CD4-positive, alpha-beta T cell treated with Interleukin-4 for 4 hours (primary cell): Measurements from ENCODE around the gene PEAK3.

Experiments
- DNase-seq: peaks from one replicate; pipeline ENCODE4 v3.0.0-alpha.2; 2020

PEAK3 gene

DNA sequence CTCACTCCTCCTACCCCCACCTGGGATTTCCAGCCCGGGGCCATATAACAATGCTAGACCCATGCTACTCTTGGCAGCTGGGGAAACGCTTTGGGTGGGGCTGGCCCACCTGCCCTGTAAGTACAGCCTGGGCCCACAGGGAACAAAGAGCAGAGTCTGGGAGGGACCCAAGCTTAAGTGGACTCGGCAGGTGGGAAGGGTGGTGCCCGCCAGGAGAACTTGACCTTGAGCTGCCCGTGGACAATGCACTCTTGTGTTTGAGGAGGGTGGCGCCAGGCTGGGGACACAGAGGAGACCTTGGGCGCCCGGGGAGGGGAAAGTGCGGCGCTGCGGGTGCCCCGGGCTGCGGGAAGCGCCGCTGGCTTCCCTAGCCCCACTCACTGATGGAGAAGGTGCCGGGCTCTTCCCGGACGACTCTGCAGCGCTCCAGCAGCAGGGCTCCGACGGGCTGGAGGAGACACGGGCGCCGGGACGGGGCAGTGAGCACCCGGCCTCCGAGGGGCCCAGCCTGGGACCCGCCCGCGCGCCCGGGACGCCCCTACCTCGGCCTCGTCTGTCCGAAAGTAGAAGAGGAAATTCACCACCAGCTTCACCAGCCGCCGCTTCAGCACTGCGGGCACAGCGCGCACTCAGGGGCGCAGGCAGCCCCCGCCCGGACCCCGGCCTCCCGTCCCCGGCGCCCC, 46.5 kb downstream of the PEAK3 start:
- no peak for DNase-seq

DNA sequence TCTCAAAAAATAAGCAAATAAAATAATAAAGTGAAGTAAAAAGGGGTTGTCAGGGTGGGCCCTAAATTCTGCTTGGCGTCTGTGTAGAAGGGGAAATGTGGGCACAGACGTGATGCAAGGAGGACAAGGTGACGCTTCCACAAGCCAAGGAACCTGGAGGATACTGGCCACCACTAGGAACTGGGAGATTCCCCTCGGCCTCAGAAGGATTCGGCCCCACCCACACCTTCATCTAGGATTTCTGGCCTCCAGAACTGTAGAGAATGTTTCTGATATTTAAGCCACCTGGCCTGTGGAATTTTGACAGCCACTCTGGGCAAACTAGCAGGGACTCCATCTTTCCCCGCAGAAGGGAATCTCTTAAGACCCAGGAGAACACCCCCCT, 47.0 kb downstream of the PEAK3 start:
- DNase-seq, result no peak

DNA sequence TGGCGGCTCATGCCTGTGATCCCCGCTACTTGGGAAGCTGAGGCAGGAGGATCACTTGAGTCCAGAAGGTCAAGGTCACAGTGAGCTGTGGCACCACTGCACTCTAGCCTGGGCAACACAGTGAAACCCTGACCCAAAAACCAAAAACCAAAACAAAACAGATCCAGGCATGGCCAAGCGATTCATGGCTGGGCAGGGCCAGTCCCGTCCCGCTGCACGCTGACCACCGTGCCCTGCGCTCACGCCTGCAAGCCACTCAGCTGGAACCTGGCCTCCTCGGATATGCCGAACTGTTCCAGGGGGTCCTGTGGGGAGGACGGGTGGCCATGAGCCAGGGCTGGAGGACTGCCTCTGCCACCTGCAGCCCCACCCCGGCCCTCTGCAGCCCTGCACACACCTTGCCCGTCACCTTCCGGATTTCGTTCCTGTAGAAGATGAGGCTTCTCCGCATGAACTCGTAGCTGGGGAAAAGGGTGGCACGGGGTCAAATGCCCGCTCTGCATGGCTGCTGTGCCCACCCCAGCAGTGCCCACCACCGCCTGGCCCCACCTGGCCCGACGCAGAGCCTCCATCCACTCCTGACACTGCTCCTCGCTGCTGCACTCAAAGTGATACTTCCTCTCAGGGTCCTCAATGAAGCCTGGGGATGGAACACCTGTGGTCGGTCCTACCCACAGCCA, 48.2 kb downstream of the PEAK3 start:
- DNase-seq, result no peak

DNA sequence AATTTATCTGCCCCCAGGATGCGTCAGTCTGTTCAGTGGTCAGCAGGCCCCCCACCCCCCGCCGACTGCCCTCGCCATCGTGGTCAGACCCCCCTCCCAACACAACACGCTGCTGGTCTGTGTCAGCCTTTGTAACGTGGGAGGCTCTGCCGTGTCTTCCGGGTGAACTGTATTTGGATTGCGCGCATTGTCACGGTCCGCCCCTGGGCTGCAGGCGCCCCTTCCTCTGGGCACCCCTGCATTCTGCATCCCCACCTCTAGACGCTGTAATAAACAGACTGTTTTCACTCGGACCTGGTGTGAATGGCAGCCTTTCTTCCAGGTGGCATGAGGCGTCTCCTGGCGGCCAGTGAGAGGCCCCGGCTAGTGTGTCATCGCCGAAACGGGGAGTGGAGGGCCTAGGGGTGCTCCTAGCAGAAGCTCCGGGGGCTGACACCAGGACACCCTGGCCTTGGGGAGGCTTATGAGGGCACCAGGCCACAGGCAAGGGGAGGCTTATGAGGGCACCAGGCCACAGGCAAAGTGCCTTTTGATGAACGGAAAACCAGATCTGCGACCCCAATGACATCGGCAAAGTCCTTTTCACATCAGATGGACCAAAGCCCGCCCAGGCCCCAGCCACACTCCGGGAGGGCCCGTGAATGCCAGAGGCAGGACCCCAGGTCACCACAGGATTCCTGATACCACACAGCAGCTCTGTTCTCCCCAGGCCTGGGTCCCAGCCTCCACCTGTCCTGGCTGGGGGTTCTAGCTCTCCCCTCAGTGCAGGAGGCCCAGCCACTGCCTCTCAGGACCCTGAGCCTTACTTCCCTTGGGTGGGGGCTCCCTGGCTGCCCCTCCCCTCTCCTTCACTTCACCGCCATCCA, 49.5 kb downstream of the PEAK3 start:
- no peak for DNase-seq

DNA sequence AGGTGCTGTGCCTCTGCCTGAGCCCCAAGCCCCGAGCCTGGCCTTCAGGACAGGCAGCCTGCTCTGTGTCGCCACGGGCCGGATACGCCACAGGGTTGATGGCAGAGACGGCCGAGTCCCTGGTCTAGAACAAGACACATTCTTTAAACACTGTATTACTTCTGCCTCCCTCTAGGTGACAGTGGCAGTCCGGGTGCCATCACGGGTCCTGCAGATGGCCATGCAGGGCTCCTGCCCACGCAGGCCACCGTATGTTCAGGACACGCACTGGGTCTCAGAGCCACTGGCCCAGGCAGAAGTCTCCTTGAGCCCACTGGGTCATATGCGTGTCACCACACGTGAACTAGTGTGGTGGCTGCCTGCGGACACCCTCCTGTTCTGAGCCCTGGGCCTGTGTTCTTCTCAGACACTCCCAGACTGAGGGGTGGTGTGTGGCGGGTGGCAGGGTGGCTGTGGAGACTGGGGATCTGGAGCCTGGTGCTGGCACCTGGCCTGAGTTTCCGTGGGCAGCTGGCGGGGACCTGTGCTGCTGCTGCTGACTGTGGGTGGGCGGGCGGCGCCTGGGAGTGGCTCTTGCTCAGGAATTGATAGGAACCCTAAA, 50.3 kb downstream of the PEAK3 start:
- DNase-seq, result no peak

DNA sequence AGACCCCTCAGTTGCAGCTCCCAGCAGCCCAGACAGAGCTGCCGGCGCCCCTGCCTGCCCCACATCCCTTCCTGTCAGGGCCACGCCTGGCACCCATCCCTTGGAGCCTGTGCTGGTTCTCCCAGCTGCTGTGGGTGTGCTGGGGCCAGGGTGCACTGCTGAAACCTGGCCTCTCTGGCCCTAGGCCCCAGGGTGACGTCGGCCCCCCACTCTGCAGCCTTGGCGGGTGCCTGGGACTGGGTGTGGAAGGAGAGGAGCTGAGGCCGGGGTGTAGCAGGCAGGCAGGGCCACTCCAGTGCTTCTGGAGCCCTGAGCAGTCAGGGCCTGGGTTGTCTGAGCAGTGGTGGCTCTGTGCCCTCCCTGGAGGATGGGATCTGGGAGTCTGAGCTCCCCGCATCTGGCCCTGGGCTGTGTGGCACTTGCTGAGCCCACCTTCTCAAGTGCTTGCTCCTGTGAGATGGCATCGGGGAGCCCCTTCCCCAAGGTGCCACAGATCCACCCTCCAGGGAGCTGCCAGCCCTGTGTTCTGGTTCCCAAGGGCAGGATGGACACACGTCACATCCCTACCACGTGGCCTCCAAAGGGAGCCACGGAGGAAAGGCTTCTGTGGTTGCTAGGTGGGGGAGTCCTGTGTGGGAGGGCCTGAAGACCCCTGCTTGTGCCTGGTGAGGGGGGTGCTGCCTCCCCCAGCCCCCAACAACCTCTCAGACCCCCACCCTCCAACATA, 51.0 kb downstream of the PEAK3 start:
- no peak for DNase-seq

DNA sequence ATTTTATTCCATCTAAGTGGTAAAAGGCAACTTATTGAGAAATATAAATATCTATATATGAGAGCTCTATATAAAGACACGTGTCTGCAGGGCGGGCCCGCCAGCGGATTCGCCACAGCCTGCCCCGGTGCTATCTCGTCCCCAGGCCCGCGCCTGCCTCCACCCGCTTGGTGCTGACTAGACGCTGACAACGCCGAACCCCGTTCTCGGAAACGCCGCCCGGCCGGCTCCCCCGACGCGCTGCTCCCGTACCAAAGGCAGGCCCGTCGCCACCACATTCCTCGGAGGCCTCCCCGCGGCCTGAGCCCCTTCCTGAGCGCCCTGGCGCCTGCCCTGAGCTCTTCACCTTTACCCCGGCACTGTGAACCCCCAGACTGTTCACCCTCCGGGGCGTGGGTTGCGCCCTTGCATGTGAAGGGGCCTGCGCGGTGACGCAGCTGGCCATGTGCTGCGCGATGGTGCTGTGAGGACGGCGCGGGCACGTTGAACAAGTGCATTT, 51.9 kb downstream of the PEAK3 start:
- DNase-seq, result no peak

DNA sequence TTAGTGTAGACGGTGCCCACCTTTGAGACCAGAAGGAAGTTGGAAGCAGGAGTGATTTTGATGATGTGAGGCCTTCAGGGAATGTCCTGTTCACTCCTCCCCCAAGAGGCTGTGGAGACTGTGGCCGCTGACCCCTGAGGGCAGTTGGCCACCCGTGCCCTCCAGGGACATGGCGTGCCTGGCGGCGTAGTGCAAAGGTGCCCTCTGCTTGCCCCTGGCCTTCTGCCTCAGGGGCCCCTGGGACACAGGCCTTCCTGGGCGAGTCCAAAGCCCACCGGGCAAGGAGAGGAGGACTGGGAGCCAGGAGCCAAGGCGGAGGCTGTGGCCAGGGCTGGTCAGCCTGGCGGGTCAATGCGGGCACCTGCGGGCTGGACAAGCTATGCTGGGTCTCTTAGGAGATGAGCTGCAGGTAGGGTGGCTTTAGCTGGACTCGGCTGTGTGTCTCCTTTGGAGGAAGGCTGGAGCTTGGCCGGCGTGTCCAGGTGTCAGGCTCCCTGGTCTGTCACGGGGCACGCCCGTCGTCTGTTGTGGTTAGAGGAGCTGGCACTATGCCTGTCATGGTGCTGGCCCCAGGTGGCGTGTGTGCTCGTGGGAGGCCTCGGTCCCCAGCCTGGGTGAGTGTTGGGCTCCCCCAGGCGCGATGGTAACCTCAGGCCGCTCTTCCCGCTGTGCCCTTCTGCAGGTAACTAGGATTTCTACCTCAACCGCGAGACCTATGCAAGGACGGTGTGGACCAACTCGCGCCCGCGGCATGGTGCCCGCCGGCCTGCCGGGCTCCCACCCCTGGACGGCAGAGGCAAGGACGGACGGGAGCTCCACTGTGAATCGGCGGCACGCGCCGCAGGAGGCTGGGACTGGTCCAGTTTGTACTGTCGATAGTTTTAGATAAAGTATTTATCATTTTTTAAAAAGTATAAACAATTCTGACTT, 52.6 kb downstream of the PEAK3 start:
- no peak for DNase-seq

DNA sequence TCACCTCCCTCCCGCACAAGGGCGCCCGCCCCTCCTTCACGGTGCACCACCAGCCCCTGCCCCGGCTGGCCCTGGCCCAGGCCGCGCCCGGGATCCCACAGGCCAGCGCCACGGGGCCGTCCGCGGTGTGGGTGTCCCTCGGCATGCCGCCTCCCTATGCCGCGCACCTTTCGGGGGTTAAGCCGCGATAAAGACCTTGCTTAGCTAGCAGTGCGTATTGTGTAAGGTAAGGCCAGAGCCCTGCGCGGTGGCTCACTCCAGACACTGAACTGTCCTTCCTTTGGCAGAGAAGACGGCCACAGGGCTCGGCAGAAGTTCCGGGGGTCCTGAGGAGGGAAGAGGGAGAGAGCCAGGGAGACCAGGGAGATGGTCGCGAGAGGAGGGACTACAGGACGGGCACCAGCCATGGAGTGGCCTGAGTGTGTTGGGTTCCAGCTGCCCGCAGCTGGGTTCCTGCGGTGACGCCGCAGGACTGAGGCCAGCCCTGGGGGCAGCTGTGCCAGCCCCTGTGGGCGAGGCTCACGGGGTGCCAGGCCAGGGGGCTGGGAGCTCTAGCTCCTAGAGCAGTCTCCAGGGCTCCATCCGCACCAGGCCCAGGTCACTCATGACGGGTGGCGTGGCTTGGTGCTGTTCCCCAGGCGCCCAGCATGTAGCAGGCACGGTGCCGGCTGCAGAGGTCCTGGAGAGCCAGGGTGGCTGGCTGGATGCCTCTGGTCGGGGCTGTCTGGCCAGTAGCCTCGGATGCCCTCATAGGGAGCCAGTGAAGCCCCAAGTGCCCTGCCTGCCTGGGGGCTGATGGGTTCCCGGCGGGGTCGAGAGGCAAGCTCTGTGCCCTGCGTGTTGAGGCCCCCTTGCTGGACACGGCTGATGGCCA, 53.6 kb downstream of the PEAK3 start:
- no peak for DNase-seq

DNA sequence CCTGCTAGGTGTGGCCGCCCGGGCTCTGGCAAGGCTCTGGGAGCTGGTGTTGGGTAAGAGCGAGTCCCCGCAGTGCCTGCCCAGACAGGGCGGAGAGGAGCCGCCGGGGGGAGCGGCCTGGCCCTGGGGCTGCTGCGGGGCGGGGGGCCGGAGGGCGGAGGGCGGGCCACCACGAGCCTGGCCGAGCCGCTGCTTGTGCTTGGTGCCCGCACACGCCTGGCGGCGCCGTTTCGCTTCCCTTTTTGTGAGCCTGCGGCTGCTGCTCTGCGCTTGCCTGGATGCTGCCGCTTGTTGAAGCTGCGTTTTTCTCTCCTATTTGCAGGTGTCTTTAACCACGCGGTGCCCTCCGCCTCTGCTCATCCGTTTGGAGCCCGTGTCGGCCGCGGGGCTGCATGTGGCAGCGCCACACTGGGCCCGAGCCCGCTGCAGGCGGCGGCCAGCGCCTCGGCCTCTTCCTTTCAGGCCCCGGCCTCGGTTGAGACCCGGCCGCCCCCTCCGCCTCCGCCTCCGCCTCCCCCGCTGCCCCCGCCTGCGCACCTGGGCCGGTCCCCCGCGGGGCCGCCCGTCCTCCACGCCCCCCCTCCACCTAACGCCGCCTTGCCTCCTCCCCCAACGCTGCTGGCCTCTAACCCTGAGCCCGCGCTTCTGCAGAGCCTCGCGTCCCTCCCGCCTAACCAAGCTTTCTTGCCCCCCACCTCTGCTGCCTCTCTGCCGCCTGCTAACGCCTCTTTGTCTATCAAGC, 54.4 kb downstream of the PEAK3 start:
- no peak for DNase-seq

DNA sequence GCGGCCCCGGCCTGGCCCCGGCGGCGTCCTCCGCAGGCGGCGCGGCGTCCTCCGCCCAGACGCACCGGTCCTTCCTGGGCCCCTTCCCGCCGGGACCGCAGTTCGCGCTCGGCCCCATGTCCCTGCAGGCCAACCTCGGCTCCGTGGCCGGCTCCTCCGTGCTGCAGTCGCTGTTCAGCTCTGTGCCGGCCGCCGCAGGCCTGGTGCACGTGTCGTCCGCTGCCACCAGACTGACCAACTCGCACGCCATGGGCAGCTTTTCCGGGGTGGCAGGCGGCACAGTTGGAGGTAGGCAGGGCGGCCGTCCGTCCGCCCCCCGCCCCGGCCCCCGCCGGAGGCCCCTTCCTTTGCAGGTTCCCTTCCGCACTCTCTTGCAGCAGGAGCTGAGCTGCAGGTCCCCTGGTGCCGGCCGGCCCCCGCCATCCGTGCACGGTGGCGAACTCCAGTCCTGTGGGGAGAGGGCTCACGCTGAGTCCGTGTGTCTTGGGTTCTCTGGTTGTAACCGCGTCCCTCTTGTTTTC, 55.1 kb downstream of the PEAK3 start:
- no peak for DNase-seq

DNA sequence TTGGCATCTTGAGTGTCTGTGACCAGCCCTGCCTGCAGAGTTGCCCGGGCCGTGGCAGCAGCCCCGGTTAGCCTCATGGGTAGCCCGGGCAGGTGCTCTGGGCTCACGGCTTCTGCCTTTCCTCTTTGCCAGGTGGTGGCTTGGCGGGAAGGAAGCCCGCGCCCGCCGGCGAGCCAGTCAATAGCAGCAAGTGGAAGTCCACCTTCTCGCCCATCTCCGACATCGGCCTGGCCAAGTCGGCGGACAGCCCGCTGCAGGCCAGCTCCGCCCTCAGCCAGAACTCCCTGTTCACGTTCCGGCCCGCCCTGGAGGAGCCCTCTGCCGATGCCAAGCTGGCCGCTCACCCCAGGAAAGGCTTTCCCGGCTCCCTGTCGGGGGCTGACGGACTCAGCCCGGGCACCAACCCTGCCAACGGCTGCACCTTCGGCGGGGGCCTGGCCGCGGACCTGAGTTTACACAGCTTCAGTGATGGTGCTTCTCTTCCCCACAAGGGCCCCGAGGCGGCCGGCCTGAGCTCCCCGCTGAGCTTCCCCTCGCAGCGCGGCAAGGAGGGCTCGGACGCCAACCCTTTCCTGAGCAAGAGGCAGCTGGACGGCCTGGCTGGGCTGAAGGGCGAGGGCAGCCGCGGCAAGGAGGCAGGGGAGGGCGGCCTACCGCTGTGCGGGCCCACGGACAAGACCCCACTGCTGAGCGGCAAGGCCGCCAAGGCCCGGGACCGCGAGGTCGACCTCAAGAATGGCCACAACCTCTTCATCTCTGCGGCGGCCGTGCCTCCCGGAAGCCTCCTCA, 55.7 kb downstream of the PEAK3 start:
- no peak for DNase-seq

DNA sequence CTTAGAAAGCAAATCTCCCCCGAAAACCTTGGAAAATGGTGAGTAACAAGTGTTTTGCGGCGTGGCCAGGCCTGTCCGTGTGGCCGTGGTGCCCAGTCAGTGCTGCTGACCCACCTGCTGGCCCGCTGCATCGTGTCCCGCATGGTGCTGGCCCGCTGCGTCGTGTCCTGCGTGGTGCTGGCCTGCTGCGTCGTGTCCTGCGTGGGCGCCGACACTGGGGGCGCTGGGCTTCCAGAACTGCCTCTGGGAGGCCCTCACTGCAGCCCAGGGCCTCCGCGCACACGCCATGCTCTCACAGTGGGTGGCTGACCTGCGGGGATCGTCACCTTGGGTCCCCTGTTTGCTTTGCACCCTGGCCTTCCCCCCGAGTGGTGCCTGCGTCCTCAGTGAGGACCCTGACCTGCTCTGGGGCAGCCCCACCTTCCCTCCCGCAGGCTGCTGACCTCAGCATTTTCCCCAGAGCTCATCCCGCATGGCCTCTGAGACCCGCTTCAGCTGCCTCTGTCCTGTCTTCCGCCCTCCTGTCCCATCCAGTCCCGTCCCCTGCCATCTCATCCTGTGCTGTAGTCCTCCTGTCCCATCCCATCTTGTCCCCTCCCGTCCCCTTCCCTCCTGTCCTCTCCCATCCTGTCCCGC, 56.4 kb downstream of the PEAK3 start:
- DNase-seq, result no peak

DNA sequence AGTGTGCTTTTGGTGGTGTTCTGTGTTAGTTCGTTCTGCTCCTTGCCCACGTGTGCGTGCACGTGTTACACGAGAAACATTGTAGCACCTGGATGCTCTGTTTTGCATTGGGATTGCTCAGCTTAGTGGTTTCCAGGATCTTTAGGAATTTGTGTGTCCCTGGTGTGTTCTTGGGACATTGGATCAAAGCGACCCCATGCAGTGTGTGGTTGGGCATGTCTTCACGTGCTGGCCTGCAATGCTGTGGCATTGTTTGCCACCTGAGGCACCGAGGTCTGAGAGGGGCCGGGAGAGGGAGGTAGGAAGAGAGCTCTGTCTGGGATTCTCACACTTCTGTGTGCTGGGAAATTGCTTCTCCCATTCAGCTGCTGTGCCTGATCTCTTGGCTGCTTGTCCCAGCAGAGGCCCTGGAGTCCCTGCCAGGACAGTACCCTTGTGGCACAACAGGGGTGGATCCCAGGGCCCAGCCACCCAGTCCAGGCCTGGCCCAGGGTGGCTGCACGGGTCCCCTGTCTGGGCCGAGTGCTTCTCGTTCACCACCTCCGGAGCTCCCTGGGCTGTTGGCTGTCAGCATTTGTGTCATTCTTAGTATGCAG, 57.1 kb downstream of the PEAK3 start:
- DNase-seq, result no peak
